ENCODE results near the gene PTPRM. TPM values are rescaled to one million over a fixed set of nuclear protein-coding genes. Genes with fewer than 3 reads are reported as not detected.

The PTPRM gene
- total RNA-seq, 1 donor from 2014 or later, result 42.1 TPM

DNA sequence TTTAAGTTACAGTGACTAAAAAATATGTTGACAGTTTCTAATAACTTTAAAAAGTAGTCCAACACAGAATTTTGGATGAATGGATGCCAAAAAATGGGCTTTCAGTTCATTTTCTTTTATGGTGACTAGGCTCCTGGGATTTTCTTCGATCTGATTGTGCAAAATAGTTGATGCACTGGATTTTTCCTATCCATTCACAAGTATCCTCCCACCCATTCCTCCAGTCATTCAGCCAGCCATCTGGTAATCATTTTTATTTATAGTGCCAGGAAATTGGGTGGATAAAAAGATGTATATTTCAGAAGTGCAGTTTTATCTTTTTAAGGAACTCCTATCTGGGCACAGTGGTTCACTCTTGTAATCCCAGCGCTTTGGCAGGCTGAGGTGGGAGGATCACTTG lies 175.1 kb downstream of the PTPRM start:
- FAIRE-seq (no peak), DNase-seq (ENCODE audit: low read depth) (no peak)
- TF ChIP-seq, protein P1, sequence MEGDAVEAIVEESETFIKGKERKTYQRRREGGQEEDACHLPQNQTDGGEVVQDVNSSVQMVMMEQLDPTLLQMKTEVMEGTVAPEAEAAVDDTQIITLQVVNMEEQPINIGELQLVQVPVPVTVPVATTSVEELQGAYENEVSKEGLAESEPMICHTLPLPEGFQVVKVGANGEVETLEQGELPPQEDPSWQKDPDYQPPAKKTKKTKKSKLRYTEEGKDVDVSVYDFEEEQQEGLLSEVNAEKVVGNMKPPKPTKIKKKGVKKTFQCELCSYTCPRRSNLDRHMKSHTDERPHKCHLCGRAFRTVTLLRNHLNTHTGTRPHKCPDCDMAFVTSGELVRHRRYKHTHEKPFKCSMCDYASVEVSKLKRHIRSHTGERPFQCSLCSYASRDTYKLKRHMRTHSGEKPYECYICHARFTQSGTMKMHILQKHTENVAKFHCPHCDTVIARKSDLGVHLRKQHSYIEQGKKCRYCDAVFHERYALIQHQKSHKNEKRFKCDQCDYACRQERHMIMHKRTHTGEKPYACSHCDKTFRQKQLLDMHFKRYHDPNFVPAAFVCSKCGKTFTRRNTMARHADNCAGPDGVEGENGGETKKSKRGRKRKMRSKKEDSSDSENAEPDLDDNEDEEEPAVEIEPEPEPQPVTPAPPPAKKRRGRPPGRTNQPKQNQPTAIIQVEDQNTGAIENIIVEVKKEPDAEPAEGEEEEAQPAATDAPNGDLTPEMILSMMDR (IDR thresholded peaks at IDR 0.05; ENCODE audit: insufficient read depth, low read length, severe bottlenecking), result no peak
- no peak overlapping the region for H3K4me3 ChIP-seq (ENCODE audit: low read depth, low read length)
- no peaks in the 10 kb centered on the region for H3K36me3 ChIP-seq (ENCODE audit: control insufficient read depth, insufficient read depth, low read length)
- no peaks in the 10 kb centered on the region for H3K27me3 ChIP-seq (ENCODE audit: control insufficient read depth, insufficient read depth, low read length)

DNA sequence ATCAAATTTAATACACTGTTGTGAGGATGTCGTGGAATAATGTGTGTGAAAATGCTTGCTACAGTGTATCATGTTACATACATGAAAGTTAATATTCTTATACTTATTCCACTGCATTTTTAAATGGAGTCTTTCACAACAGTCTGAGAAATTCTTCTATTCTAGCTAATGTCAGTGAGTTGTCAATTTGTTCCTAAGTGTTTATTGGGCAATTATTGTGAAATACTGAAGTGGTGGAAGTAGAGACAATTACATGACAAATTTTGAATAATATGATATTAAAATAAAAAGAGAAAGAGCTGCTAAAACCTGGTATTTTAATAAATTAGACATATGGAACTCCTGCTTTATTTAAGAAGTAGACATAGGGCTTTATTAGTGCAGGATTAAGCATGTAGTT lies 176.1 kb downstream of the PTPRM start:
- no peaks in the 10 kb centered on the region for H3K27me3 ChIP-seq (ENCODE audit: control insufficient read depth, insufficient read depth, low read length)
- no peaks in the 10 kb centered on the region for H3K36me3 ChIP-seq (ENCODE audit: control insufficient read depth, insufficient read depth, low read length)
- H3K4me3 ChIP-seq (ENCODE audit: low read depth, low read length), result no peak overlapping the region
- FAIRE-seq (no peak), DNase-seq (ENCODE audit: low read depth) (peak; percentile 18)
- TF ChIP-seq, protein P1 (IDR thresholded peaks at IDR 0.05; ENCODE audit: insufficient read depth, low read length, severe bottlenecking), result no peak

DNA sequence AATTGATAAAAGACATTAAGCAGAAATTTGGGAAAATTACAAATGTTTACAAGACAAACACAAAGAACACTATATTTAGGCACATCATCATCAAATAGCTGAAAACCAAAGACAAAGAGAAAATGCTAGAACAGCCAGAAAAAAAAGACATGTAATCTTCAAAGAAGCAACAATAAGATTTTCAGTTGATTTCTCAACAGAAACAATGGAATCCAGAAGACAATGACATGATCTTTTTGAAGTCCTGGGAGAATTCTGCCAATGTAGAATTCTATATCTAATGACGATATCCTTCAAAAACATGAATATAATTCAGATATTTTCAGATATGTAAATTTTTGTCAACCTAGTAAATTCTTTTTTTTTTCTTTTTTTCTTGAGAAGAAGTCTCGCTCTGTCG lies 179.0 kb downstream of the PTPRM start:
- DNase-seq (ENCODE audit: low read depth), result no peak
- no peaks in the 10 kb centered on the region for H3K27me3 ChIP-seq (ENCODE audit: control insufficient read depth, insufficient read depth, low read length)
- no peak overlapping the region for H3K4me3 ChIP-seq (ENCODE audit: low read depth, low read length)
- H3K36me3 ChIP-seq (ENCODE audit: control insufficient read depth, insufficient read depth, low read length), result no peaks in the 10 kb centered on the region
- TF ChIP-seq, protein P1 (IDR thresholded peaks at IDR 0.05; ENCODE audit: insufficient read depth, low read length, severe bottlenecking), result no peak
- FAIRE-seq, result no peak

DNA sequence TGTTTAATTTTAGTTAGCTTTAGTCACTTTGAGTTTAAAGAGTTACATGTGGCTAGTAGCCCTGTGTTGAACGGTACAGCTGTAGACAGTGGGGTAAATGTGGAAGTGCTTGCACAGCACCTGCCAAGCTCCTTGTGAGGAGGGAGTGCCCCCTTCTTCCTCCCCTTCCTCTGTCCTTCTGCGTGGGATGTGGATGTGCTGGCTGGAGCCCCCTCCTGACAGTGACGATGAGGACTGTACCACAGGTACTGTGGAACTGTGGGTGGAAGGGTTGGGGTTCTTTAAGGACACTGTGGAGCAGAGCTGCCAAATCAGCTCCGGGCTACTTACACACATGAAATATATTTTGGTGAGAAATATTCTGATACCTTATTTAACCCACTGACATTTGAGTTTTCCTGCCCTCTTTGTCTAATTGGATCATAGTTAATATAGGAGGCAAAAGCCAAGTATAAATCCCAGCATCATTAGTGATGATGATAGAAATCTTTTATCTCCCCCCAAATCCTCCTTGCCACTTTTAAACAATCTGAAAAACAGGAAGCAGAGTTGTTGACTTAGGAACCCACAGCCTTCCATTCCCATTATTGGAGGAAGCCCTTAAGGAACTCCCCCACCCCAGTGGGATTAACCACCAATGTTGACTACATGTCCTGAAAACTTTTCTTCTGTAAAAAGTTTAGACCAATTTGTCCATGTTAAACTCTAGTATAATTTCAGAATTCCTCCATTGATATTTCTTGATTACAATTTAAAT lies 181.3 kb downstream of the PTPRM start:
- FAIRE-seq (no peak), DNase-seq (ENCODE audit: low read depth) (no peak)
- Histone ChIP-seq H3K4me3 (ENCODE audit: low read depth, low read length) (no peak overlapping the region), H3K27me3 (ENCODE audit: control insufficient read depth, insufficient read depth, low read length) (no peaks in the 10 kb centered on the region), H3K36me3 (ENCODE audit: control insufficient read depth, insufficient read depth, low read length) (no peaks in the 10 kb centered on the region)
- TF ChIP-seq, protein P1 (IDR thresholded peaks at IDR 0.05; ENCODE audit: insufficient read depth, low read length, severe bottlenecking), result no peak

DNA sequence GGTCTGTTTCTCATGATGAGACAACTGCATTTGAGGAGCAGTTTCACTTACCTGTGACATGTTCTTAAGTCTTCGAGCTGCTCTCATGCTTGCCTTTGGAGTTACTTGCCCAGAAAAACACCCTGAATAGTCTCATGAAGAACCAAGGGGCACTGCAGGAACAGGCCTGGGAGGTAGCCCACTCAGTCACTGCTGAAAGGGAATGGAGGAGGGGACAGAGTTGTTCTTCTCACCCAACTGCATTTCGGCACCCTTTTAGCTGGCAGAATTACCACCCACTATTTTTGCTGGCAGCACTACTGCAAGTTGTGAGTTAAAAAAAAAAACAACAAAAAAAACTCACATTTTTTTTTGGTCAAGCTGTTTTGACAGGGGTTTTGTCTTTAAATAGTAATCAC lies 181.9 kb downstream of the PTPRM start:
- Histone ChIP-seq H3K36me3 (ENCODE audit: control insufficient read depth, insufficient read depth, low read length) (no peaks in the 10 kb centered on the region), H3K4me3 (ENCODE audit: low read depth, low read length) (no peak overlapping the region), H3K27me3 (ENCODE audit: control insufficient read depth, insufficient read depth, low read length) (no peaks in the 10 kb centered on the region)
- no peak for DNase-seq (ENCODE audit: low read depth)
- TF ChIP-seq, protein P1 (IDR thresholded peaks at IDR 0.05; ENCODE audit: insufficient read depth, low read length, severe bottlenecking), result no peak
- no peak for FAIRE-seq

DNA sequence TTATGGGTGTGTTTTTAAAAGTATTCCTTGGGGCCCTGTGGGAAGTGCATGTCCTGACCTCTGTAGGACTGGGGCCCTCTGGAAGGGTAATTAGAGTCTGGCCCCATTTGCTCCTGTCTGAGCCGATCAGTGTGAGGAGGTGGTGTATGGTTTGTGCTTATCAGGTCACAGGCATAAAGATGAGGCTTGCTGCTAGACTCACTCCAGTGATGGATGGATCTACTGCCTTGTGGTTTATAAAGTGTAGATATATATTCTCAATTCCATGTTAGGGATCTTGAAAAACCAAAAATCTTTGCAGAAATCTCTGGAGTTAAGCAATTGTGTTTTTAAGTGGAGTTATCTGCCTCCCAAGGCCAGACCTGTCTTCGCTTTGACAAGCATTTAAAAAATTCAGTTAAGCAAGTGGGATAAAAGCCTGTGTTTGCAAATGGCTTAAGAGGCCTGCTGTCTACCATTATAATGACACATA lies 182.4 kb downstream of the PTPRM start:
- DNase-seq (ENCODE audit: low read depth) (no peak), FAIRE-seq (no peak)
- TF ChIP-seq, protein P1 (IDR thresholded peaks at IDR 0.05; ENCODE audit: insufficient read depth, low read length, severe bottlenecking), result no peak
- H3K4me3 ChIP-seq (ENCODE audit: low read depth, low read length), result no peak overlapping the region
- H3K36me3 ChIP-seq (ENCODE audit: control insufficient read depth, insufficient read depth, low read length), result no peaks in the 10 kb centered on the region
- H3K27me3 ChIP-seq (ENCODE audit: control insufficient read depth, insufficient read depth, low read length), result no peaks in the 10 kb centered on the region

All from bronchial epithelial cell (primary cell).